ENCODE measurements around the gene NSG1.

DNA sequence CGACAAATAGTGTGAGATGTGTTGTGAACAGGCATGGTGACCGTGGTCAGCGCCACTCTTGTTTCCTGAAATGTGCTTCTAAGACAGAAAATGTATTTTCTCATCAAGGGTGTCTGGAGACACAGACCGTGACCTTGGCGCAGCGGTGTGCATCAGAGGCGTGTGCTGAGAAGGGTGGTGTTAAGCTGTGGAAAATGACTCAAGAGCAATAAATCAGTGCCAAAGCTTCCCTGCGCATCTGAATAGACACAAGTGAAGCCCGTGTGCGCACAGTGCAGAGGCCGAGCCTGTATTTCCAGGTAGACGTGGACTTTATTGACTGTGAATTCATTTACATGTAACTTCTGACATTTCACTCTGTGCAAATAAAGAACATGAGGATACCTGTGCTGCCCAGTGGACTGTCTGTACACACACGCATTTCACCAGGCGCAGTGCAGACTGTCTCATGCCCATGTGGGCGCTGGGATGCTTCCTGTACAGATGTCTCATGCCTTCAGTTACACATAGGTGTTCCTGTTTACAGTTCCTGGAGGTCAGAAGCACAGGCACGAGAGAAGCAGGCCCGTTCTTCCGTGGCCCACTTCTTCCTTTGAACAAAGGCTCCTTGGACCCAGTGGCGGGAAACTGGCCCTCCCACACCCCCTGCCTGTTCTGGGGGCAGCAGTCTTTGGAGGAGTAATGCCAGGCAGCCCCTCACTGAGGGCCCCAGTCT is 31.9 kb downstream of the NSG1 start:
- TF ChIP-seq EP300 (IDR thresholded peaks at IDR 0.05; ENCODE audit: low read length) (no peak), ZFP1 (CRISPR knock-in tag; IDR thresholded peaks at IDR 0.05) (no peak)
